Astrocyte (in vitro differentiated cells and primary cell): ENCODE measurements around the gene FXYD5. TPM values are rescaled to one million over a fixed set of nuclear protein-coding genes. Genes with fewer than 3 reads are reported as not detected.

ENCODE experiments used
- DNase-seq: peaks from one replicate; pipeline ENCODE4 v3.0.0-alpha.2; 2010; ENCODE audit warnings: low read depth
- FAIRE-seq: peaks from 2 replicates; lab custom pipeline; 2011; peaks lifted over from hg19 to GRCh38; lab: Jason Lieb, UNC
- H2AFZ ChIP-seq: 2 replicates; pipeline ENCODE4 v1.6.0; 2012; ENCODE audit warnings: low read depth, low read length, inconsistent platforms
- H3K27ac ChIP-seq: 2 replicates; pipeline ENCODE4 v1.5.1; 2011; ENCODE audit warnings: low read depth, low read length, inconsistent platforms
- H3K27me3 ChIP-seq: 2 replicates; pipeline ENCODE4 v1.6.0; 2011; ENCODE audit warnings: low read length, inconsistent platforms; ENCODE audit not compliant: insufficient read depth
- H3K36me3 ChIP-seq: 2 replicates; pipeline ENCODE4 v1.5.1; 2011; ENCODE audit warnings: low read length, inconsistent platforms; ENCODE audit not compliant: insufficient read depth
- H3K4me1 ChIP-seq: 2 replicates; pipeline ENCODE4 v1.5.1; 2011; ENCODE audit warnings: low read length, inconsistent platforms; ENCODE audit not compliant: insufficient read depth
- H3K4me2 ChIP-seq: 2 replicates; pipeline ENCODE4 v1.6.0; 2012; ENCODE audit warnings: low read length, inconsistent platforms
- H3K4me3 ChIP-seq: 2 replicates; pipeline ENCODE4 v1.5.1; 2011; ENCODE audit warnings: low read depth, mild to moderate bottlenecking, low read length, inconsistent platforms; ENCODE audit not compliant: insufficient read depth
- H3K79me2 ChIP-seq: 2 replicates; pipeline ENCODE4 v1.6.0; 2012; ENCODE audit warnings: mild to moderate bottlenecking, low read length, inconsistent platforms; ENCODE audit not compliant: insufficient read depth
- H3K9ac ChIP-seq: 2 replicates; pipeline ENCODE4 v1.6.0; 2012; ENCODE audit warnings: mild to moderate bottlenecking, low read length, inconsistent platforms
- H3K9me3 ChIP-seq: 2 replicates; pipeline ENCODE4 v1.5.1; 2012; ENCODE audit warnings: low read depth, mild to moderate bottlenecking, low read length, inconsistent platforms; ENCODE audit not compliant: insufficient read depth
- H4K20me1 ChIP-seq: 2 replicates; pipeline ENCODE4 v1.6.0; 2012; ENCODE audit warnings: low read length, inconsistent platforms; ENCODE audit not compliant: insufficient read depth
- H3K27ac Mint-ChIP-seq: one replicate; pipeline ENCODE4 v1.8.0; 2021; ENCODE audit warnings: mild to moderate bottlenecking, mixed read lengths; ENCODE audit not compliant: unreplicated experiment
- H3K27me3 Mint-ChIP-seq: one replicate; pipeline ENCODE4 v1.8.0; 2021; ENCODE audit warnings: low read depth, mixed read lengths; ENCODE audit not compliant: unreplicated experiment
- H3K36me3 Mint-ChIP-seq: one replicate; pipeline ENCODE4 v1.8.0; 2021; ENCODE audit warnings: low read depth, mixed read lengths; ENCODE audit not compliant: unreplicated experiment
- H3K4me1 Mint-ChIP-seq: one replicate; pipeline ENCODE4 v1.8.0; 2021; ENCODE audit warnings: low read depth, mixed read lengths; ENCODE audit not compliant: unreplicated experiment
- H3K4me3 Mint-ChIP-seq: one replicate; pipeline ENCODE4 v1.8.0; 2021; ENCODE audit warnings: mild to moderate bottlenecking, moderate library complexity, mixed read lengths; ENCODE audit not compliant: unreplicated experiment
- H3K9me3 Mint-ChIP-seq: one replicate; pipeline ENCODE4 v1.8.0; 2021; ENCODE audit warnings: mild to moderate bottlenecking, mixed read lengths; ENCODE audit not compliant: unreplicated experiment
- EZH2 ChIP-seq: IDR thresholded peaks from 2 replicates; pipeline ENCODE4 v1.6.1; 2012; ENCODE audit warnings: mild to moderate bottlenecking, low read length, inconsistent platforms; ENCODE audit not compliant: insufficient read depth
- total RNA-seq: library from RNA; stranded (reverse); gene quantifications from 2 replicates; pipeline ENCODE4 v1.2.1, GENCODE V29; 2021
- TF ChIP-seq, protein P1 (sequence below): IDR thresholded peaks from 2 replicates; pipeline ENCODE4 v1.5.1; 2011; ENCODE audit warnings: low read depth, mild to moderate bottlenecking, inconsistent platforms, low read length, moderate library complexity; ENCODE audit not compliant: insufficient read depth

FXYD5 gene
- total RNA-seq, 1 donor from 2014 or later, result 108 TPM

DNA sequence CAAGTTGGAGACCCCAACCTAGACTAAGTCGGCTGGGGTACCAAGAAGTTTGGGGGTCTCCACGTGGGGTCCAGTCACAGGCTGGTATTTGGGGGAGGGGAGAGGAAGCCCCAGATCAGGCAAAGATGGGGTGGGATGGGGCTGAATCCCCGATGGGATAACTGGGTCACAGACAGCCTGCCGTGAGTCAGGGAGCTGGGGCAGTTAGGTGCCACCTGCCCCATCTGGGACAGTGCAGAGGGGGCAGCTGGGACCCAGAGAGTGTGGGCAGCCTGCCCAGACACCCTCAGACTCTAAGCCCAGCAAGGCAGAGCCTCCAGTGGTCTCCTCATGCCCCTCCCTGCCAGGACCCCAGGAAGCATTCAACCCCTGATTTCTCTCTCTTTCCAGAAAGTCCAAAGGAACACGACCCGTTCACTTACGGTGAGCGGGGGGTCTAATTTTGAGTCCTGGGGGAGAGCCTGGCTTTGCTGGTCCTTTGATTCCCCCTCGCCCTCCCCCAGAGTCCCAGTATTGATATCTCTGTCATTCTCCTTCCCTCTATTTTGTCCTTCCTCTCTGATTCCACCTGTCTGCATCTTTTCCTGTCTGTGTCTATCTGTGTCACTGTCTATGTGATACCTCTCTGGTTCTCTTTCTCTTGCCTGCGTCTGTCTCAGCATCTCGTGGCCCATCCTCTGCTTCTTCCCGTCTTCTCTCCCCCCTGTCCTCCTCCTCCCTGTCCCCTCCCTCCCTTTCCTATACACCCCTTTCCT is 14.2 kb upstream of the FXYD5 start:
- Histone ChIP-seq H3K79me2 (no peaks in the 10 kb centered on the region), H3K4me3 (no peak overlapping the region), H3K9me3 (no peaks in the 10 kb centered on the region), H4K20me1 (peaks cover 4% of the 10 kb centered on the region), H3K27me3 (peaks cover 30% of the 10 kb centered on the region), H3K4me1 (peaks cover 4% of the 10 kb centered on the region), H3K9ac (no peak overlapping the region), H3K4me2 (peak overlapping the region; percentile 60), H3K27ac (no peak overlapping the region), H2AFZ (no peak overlapping the region), H3K36me3 (no peaks in the 10 kb centered on the region)
- H3K27ac Mint-ChIP-seq, result no peak overlapping the region
- H3K27me3 Mint-ChIP-seq, result peaks cover 38% of the 10 kb centered on the region
- H3K4me3 Mint-ChIP-seq, result no peak overlapping the region
- no peaks in the 10 kb centered on the region for H3K9me3 Mint-ChIP-seq
- no peaks in the 10 kb centered on the region for H3K36me3 Mint-ChIP-seq
- FAIRE-seq, result no peak
- H3K4me1 Mint-ChIP-seq, result peaks cover 11% of the 10 kb centered on the region
- DNase-seq, result no peak
- TF ChIP-seq, protein P1, sequence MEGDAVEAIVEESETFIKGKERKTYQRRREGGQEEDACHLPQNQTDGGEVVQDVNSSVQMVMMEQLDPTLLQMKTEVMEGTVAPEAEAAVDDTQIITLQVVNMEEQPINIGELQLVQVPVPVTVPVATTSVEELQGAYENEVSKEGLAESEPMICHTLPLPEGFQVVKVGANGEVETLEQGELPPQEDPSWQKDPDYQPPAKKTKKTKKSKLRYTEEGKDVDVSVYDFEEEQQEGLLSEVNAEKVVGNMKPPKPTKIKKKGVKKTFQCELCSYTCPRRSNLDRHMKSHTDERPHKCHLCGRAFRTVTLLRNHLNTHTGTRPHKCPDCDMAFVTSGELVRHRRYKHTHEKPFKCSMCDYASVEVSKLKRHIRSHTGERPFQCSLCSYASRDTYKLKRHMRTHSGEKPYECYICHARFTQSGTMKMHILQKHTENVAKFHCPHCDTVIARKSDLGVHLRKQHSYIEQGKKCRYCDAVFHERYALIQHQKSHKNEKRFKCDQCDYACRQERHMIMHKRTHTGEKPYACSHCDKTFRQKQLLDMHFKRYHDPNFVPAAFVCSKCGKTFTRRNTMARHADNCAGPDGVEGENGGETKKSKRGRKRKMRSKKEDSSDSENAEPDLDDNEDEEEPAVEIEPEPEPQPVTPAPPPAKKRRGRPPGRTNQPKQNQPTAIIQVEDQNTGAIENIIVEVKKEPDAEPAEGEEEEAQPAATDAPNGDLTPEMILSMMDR, result no peak
- no peak for TF ChIP-seq EZH2

DNA sequence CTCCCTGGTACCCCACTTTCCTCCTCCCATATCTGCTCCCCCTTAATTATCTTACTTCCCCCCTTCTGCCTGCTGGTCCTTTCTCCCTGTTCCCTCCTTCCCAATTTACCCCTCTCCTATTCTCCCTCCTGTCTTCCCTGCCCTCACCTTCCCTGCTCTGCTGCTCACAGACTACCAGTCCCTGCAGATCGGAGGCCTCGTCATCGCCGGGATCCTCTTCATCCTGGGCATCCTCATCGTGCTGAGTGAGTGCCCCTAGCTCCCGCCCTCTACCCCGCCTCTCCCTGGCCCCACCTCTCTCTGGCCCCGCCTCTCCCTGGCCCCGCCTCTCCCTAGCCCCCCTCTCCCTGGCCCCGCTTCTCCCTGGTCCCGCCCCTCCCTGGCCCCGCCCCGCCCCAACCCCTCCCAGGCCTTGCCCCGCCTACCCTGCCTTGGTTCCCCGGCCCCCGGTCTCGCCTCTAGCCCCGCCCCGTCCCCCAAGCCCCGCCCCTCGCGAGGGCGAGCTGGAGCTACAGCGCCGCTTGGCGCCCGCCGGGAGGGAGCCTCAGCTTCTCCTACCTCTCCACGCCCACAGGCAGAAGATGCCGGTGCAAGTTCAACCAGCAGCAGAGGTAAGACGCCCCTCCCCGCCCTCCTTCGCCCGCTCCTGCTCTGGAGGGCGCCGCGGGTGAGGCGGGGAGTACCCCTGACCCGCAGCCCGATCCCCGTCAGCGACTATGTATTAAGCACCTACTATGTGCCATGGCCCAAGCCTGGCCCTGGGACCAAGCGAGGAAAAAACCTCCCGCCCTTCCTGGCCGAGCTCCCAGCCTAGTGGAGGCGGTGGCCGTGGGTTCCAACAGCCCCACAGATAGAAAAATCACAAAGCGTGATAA is 13.3 kb upstream of the FXYD5 start:
- peak overlapping the region; percentile 60 for H3K4me2 ChIP-seq
- H3K36me3 ChIP-seq, result no peaks in the 10 kb centered on the region
- H3K4me3 ChIP-seq, result no peak overlapping the region
- no peaks in the 10 kb centered on the region for H3K79me2 ChIP-seq
- no peak overlapping the region for H3K9ac ChIP-seq
- TF ChIP-seq EZH2, result no peak
- TF ChIP-seq, protein P1, result no peak
- H3K4me1 Mint-ChIP-seq, result peaks cover 11% of the 10 kb centered on the region
- H2AFZ ChIP-seq, result no peak overlapping the region
- H3K4me3 Mint-ChIP-seq, result peak overlapping the region; percentile 74
- no peak overlapping the region for H3K27ac Mint-ChIP-seq
- FAIRE-seq (no peak), DNase-seq (peak; percentile 58)
- peaks cover 39% of the 10 kb centered on the region for H3K27me3 Mint-ChIP-seq
- H3K27me3 ChIP-seq, result peaks cover 30% of the 10 kb centered on the region
- H4K20me1 ChIP-seq, result peaks cover 4% of the 10 kb centered on the region
- H3K36me3 Mint-ChIP-seq, result no peaks in the 10 kb centered on the region
- H3K27ac ChIP-seq, result no peak overlapping the region
- no peaks in the 10 kb centered on the region for H3K9me3 Mint-ChIP-seq
- H3K9me3 ChIP-seq, result no peaks in the 10 kb centered on the region
- peaks cover 4% of the 10 kb centered on the region for H3K4me1 ChIP-seq
